Glutamatergic neuron (in vitro differentiated cells): Measurements from ENCODE around the gene CELF4. TPM values are rescaled to one million over a fixed set of nuclear protein-coding genes. Genes with fewer than 3 reads are reported as not detected.

ENCODE experiments used
- DNase-seq: peaks from one replicate; pipeline ENCODE4 v3.0.0; 2022
- H3K27ac Mint-ChIP-seq: one replicate; pipeline ENCODE4 v1.8.0; 2020; ENCODE audit warnings: mild to moderate bottlenecking, mixed read lengths, inconsistent platforms; ENCODE audit not compliant: unreplicated experiment
- H3K27me3 Mint-ChIP-seq: one replicate; pipeline ENCODE4 v1.8.0; 2020; ENCODE audit warnings: mild to moderate bottlenecking, moderate library complexity, mixed read lengths, inconsistent platforms; ENCODE audit not compliant: unreplicated experiment
- H3K36me3 Mint-ChIP-seq: one replicate; pipeline ENCODE4 v1.8.0; 2020; ENCODE audit warnings: mild to moderate bottlenecking, mixed read lengths, inconsistent platforms; ENCODE audit not compliant: unreplicated experiment
- H3K4me1 Mint-ChIP-seq: one replicate; pipeline ENCODE4 v1.8.0; 2020; ENCODE audit warnings: mild to moderate bottlenecking, low read depth, mixed read lengths, inconsistent platforms; ENCODE audit not compliant: unreplicated experiment
- H3K4me3 Mint-ChIP-seq: one replicate; pipeline ENCODE4 v1.8.0; 2020; ENCODE audit warnings: mild to moderate bottlenecking, mixed read lengths, inconsistent platforms; ENCODE audit not compliant: unreplicated experiment
- H3K9me3 Mint-ChIP-seq: one replicate; pipeline ENCODE4 v1.8.0; 2020; ENCODE audit warnings: mild to moderate bottlenecking, moderate library complexity, mixed read lengths, inconsistent platforms; ENCODE audit not compliant: unreplicated experiment
- CTCF ChIP-seq: fragments of 200-600 bp; sonication (generic); IDR thresholded peaks from one replicate; pipeline ENCODE4 v1.5.0; 2021; ENCODE audit not compliant: partially characterized antibody, unreplicated experiment
- total RNA-seq: library from RNA; stranded (reverse); fragmentation: NEBNext Ultra II Directional; extraction: Animal tissue kit (Norgen Biotek cat#: 25700); gene quantifications from one replicate; pipeline ENCODE4 v1.2.1, GENCODE V29; 2021; ENCODE audit not compliant: unreplicated experiment

CELF4 gene
- total RNA-seq, 1 donor from 2014 or later: 38.4 TPM

DNA sequence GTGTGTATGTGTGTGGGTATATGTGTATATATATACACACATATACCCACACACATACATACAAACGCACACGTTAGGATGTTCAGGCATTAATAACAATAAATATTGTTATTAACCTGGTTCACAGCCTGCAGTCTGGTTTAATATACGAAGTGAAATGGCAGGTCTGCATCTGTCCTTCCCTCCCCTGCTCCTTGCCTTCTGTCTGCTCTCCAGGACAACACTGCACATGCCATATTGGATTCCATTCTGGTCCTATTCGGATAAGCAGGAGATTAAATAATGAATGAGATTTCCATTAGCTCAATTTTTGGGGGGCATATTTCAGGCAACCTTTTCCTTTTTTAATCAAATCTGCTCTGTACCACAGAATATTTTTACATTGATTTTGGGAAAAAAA, 158.0 kb downstream of the CELF4 start:
- DNase-seq: no peak
- H3K4me3 Mint-ChIP-seq: no peak overlapping the region
- no peak for TF ChIP-seq CTCF
- no peaks in the 10 kb centered on the region for H3K36me3 Mint-ChIP-seq
- H3K27me3 Mint-ChIP-seq: peaks cover 2% of the 10 kb centered on the region
- H3K27ac Mint-ChIP-seq: no peak overlapping the region
- H3K4me1 Mint-ChIP-seq: peaks cover 14% of the 10 kb centered on the region
- peaks cover 2% of the 10 kb centered on the region for H3K9me3 Mint-ChIP-seq

DNA sequence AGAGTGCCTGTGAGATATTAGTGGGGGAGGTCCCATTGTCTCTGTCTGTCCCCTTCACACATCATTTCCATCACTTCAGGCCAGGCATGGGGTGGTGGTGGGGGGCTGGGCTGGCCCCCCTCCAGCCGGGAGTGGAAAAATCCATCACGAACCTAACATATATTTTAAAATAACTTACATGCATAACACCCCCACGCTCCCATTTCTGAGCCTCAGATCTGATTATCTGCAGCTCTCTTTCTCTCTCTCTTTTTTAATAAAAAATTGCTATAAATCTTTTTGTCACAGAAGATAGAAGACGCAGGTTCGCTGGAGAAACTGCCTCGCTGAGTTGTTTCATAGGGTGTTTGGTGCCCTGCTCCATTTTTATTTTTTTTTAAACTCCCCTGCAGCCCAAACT, 159.8 kb downstream of the CELF4 start:
- Mint-ChIP-seq H3K9me3 (peaks cover 6% of the 10 kb centered on the region), H3K36me3 (no peaks in the 10 kb centered on the region), H3K27me3 (peaks cover 3% of the 10 kb centered on the region), H3K4me1 (peaks cover 30% of the 10 kb centered on the region), H3K27ac (no peak overlapping the region), H3K4me3 (no peak overlapping the region)
- no peak for DNase-seq
- TF ChIP-seq CTCF: no peak

- no peak for TF ChIP-seq CTCF
- peaks cover 4% of the 10 kb centered on the region for H3K27me3 Mint-ChIP-seq
Measured at GRCh38 chr18:37405229-37405628, 160.4 kb downstream of the CELF4 start.

GRCh38 chr18:37403788-37404187, 161.8 kb downstream of the CELF4 start:
- no peak for TF ChIP-seq CTCF
- Mint-ChIP-seq H3K36me3 (no peaks in the 10 kb centered on the region), H3K4me1 (peaks cover 47% of the 10 kb centered on the region), H3K27ac (peak overlapping the region; percentile 55), H3K27me3 (peaks cover 4% of the 10 kb centered on the region), H3K9me3 (peaks cover 9% of the 10 kb centered on the region), H3K4me3 (no peak overlapping the region)
- no peak for DNase-seq

More at GRCh38 chr18:37405229-37405628, 160.4 kb downstream of the CELF4 start:
- Mint-ChIP-seq H3K36me3 (no peaks in the 10 kb centered on the region), H3K27ac (no peak overlapping the region), H3K9me3 (peaks cover 6% of the 10 kb centered on the region), H3K4me3 (no peak overlapping the region), H3K4me1 (peaks cover 35% of the 10 kb centered on the region)
- DNase-seq: no peak

DNA sequence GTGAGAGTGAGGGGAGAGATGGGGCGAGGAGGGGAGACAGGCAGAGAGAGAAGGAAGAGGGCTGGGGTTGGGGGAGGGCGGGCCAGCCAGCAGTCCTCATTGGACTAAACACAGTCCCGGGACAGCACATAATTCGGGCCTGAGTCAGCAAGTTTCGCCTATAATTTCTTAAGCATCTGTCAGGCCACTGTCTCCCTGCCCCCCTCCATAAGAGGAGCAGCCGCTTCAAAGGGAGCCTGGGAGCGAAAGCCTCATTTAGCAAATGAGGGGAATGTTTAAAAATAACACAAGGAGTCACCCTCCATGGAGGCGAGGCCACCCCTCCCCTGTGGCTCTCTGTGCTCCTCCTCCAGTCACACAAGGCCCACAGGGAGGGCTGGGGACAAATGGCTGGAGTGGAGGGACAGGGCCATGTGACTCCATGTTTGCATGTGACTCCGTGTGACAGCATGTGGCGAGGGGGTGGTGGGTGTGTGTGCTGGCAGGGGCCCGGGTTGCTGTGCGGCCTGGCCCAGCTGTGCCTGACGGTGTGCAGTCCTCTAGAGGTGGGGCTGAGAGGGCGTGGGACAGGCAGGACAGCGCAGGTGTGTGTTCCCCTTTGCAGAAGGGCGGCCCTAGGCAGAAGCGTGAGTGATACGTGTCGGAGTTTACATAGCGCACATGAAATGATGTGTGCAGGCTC, 162.4 kb downstream of the CELF4 start:
- Mint-ChIP-seq H3K27me3 (peaks cover 4% of the 10 kb centered on the region), H3K4me1 (peaks cover 48% of the 10 kb centered on the region), H3K36me3 (no peaks in the 10 kb centered on the region), H3K9me3 (peaks cover 10% of the 10 kb centered on the region), H3K4me3 (peak overlapping the region; percentile 30), H3K27ac (peak overlapping the region; percentile 55)
- TF ChIP-seq CTCF: no peak
- peak; percentile 56 for DNase-seq
